Left ventricle myocardium inferior (tissue), 1 donor: ENCODE results near the gene EML2. TPM values are rescaled to one million over a fixed set of nuclear protein-coding genes. Genes with fewer than 3 reads are reported as not detected.

Experiments used
- DNase-seq: peaks from one replicate; pipeline ENCODE4 v3.0.0-alpha.2; 2020
- H3K27ac ChIP-seq: fragments of 200-600 bp; replicated peaks from 2 replicates; pipeline ENCODE4 v1.8.0; 2021
- H3K27me3 ChIP-seq: fragments of 200-600 bp; 2 replicates; pipeline ENCODE4 v1.8.0; 2021; ENCODE audit warnings: low read depth
- H3K36me3 ChIP-seq: fragments of 200-600 bp; 2 replicates; pipeline ENCODE4 v1.8.0; 2021
- H3K4me1 ChIP-seq: fragments of 200-600 bp; 2 replicates; pipeline ENCODE4 v1.8.0; 2021
- H3K4me3 ChIP-seq: fragments of 200-600 bp; 2 replicates; pipeline ENCODE4 v1.8.0; 2021; ENCODE audit warnings: mild to moderate bottlenecking, moderate library complexity
- H3K9me3 ChIP-seq: fragments of 200-600 bp; replicated peaks from 2 replicates; pipeline ENCODE4 v1.8.0; 2021
- intact Hi-C: fragments of 100-400 bp; cut with micrococcal nuclease; formaldehyde crosslinking; loops from one replicate; pipeline ENCODE4 v1.11.0; 2022
- total RNA-seq: library from RNA; stranded (reverse); fragmentation: NEBNext Ultra II Directional; extraction: Animal tissue kit (Norgen Biotek cat#: 25700); gene quantifications from one replicate; pipeline ENCODE4 v1.2.1, GENCODE V29; 2021
- TF ChIP-seq, protein P1 (sequence below): fragments of 200-600 bp; IDR thresholded peaks from 2 replicates; pipeline ENCODE4 v1.8.0; 2021; ENCODE audit warnings: antibody characterized with exemption, mild to moderate bottlenecking, borderline replicate concordance
- donor health status: DM: no; HTN: yes; CAD: no; lungs with severe emphysema.

EML2 gene
- total RNA-seq, 1 donor from 2014 or later: 48.4 TPM

GRCh38 chr19:45601115-45601514, 38.1 kb downstream of the EML2 start:
- H3K4me1 ChIP-seq: peaks cover 63% of the 10 kb centered on the region
- DNase-seq: no peak

GRCh38 chr19:45600340-45600885, 38.8 kb downstream of the EML2 start:
- DNase-seq: no peak
- Histone ChIP-seq H3K9me3 (no peaks in the 10 kb centered on the region), H3K27ac (peak overlapping the region; percentile 91), H3K4me1 (peaks cover 70% of the 10 kb centered on the region), H3K27me3 (peaks cover 83% of the 10 kb centered on the region), H3K36me3 (no peaks in the 10 kb centered on the region), H3K4me3 (peak overlapping the region; percentile 77)
- intact Hi-C loops: no loop called here
- TF ChIP-seq, protein P1, sequence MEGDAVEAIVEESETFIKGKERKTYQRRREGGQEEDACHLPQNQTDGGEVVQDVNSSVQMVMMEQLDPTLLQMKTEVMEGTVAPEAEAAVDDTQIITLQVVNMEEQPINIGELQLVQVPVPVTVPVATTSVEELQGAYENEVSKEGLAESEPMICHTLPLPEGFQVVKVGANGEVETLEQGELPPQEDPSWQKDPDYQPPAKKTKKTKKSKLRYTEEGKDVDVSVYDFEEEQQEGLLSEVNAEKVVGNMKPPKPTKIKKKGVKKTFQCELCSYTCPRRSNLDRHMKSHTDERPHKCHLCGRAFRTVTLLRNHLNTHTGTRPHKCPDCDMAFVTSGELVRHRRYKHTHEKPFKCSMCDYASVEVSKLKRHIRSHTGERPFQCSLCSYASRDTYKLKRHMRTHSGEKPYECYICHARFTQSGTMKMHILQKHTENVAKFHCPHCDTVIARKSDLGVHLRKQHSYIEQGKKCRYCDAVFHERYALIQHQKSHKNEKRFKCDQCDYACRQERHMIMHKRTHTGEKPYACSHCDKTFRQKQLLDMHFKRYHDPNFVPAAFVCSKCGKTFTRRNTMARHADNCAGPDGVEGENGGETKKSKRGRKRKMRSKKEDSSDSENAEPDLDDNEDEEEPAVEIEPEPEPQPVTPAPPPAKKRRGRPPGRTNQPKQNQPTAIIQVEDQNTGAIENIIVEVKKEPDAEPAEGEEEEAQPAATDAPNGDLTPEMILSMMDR: no peak

More at GRCh38 chr19:45601115-45601514, 38.1 kb downstream of the EML2 start:
- TF ChIP-seq, protein P1: no peak
- Histone ChIP-seq H3K36me3 (no peaks in the 10 kb centered on the region), H3K9me3 (no peaks in the 10 kb centered on the region), H3K4me3 (peak overlapping the region; percentile 77), H3K27ac (peak overlapping the region; percentile 91), H3K27me3 (peaks cover 76% of the 10 kb centered on the region)
- intact Hi-C loops: no loop called here

DNA sequence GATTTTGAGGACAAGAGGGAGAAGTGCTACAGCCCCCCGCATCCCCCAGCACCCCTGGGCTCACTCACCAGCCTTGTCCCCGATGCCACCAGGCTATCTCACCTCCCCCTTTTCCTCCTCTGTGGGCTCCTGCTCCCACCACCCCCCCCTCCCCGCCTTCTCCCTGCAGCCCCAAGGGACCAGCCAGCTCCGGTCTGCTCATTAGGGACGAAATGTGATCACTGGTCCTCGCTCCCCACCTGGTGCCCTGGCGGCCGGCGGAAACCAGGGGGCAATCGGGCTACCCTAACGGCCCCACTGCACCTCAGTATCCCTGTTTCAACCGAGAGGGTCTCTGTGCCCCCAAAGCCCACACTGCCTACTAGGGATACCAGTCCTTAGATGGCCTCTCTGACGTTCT, 39.9 kb downstream of the EML2 start:
- Histone ChIP-seq H3K4me3 (peak overlapping the region; percentile 77), H3K27ac (peak overlapping the region; percentile 91), H3K9me3 (no peaks in the 10 kb centered on the region), H3K4me1 (peaks cover 74% of the 10 kb centered on the region), H3K27me3 (peaks cover 93% of the 10 kb centered on the region), H3K36me3 (no peaks in the 10 kb centered on the region)
- intact Hi-C loops: no loop called here
- TF ChIP-seq, protein P1: no peak
- no peak for DNase-seq

GRCh38 chr19:45598267-45599001, 40.8 kb downstream of the EML2 start:
- Histone ChIP-seq H3K27me3 (peaks cover 92% of the 10 kb centered on the region), H3K9me3 (no peaks in the 10 kb centered on the region), H3K4me1 (peaks cover 77% of the 10 kb centered on the region), H3K27ac (peak overlapping the region; percentile 91), H3K36me3 (no peaks in the 10 kb centered on the region), H3K4me3 (peak overlapping the region; percentile 77)
- intact Hi-C loops: no loop called here
- TF ChIP-seq, protein P1: no peak
- peak; percentile 34 for DNase-seq

- peaks cover 92% of the 10 kb centered on the region for H3K27me3 ChIP-seq
- H3K27ac ChIP-seq: peak overlapping the region; percentile 91
- no peak for DNase-seq
- H3K4me1 ChIP-seq: peaks cover 83% of the 10 kb centered on the region
- no peaks in the 10 kb centered on the region for H3K9me3 ChIP-seq
- intact Hi-C loops: no loop called here
- TF ChIP-seq, protein P1: no peak
- H3K36me3 ChIP-seq: no peaks in the 10 kb centered on the region
- H3K4me3 ChIP-seq: peak overlapping the region; percentile 77
Observed at GRCh38 chr19:45597425-45598111, 41.6 kb downstream of the EML2 start.
